ENCODE results near the gene DFFB.

Gene DFFB

DNA sequence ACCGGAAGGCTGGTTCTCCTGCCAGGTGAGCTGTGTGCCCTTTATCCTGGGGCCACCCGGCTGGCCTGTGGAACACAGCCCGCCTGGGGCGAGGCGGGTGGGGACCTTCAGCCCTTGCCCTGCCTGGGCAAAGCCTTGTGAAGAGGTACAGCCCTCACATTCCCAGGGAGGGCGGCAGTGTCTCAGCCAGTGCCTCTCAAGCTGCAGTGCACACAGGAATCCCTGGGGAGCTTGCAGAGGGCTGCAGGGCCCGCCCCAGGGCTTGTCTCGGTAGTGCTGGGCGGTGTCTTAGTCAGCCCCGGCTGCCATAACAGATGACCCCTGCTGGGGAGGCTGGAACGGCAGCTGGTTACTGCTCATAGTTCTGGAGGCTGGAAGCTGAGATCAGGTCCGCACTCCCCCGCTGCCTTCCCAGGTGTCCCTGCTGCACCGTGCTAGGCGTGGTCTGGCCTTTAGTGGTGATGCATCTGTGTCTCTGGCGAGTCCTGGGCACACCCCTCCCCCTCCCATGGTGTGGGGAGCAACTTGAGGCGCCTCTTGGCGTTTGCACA is 12.6 kb downstream of the DFFB start:
- peak; percentile 88 for DNase-seq (ENCODE audit: low read depth)
- TF ChIP-seq CTCF (conservative IDR thresholded peaks at IDR 0.05; ENCODE audit: low read depth, low read length): peak; percentile 59
- H3K4me3 ChIP-seq (ENCODE audit: low read depth, low read length): no peak overlapping the region

- no peak overlapping the region for H3K4me3 ChIP-seq (ENCODE audit: low read depth, low read length)
- no peak for TF ChIP-seq CTCF (conservative IDR thresholded peaks at IDR 0.05; ENCODE audit: low read depth, low read length)
- DNase-seq (ENCODE audit: low read depth): no peak
Measured at GRCh38 chr1:3871451-3871805, 14.2 kb downstream of the DFFB start.

DNA sequence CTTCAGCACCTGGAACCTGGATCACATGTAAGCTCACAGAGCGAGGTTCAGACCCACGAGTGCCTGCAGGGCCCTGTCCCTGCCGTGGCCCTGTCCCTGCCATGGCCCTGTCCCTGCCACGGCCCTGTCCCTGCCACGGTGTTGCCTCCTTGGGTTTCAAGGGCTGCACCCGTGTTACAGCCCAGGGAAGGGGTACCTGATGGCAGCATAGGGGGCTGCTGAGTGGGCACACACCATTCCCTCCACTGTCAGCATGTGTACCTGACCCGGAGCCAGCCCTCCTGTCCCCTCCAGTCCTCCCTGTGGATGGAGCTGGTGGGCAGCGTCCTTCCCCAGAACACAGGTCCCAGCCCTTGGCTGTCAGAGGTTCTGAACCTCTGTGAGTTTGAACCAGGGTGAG is 15.3 kb downstream of the DFFB start:
- no peak for TF ChIP-seq CTCF (conservative IDR thresholded peaks at IDR 0.05; ENCODE audit: low read depth, low read length)
- DNase-seq (ENCODE audit: low read depth): no peak
- no peak overlapping the region for H3K4me3 ChIP-seq (ENCODE audit: low read depth, low read length)

DNA sequence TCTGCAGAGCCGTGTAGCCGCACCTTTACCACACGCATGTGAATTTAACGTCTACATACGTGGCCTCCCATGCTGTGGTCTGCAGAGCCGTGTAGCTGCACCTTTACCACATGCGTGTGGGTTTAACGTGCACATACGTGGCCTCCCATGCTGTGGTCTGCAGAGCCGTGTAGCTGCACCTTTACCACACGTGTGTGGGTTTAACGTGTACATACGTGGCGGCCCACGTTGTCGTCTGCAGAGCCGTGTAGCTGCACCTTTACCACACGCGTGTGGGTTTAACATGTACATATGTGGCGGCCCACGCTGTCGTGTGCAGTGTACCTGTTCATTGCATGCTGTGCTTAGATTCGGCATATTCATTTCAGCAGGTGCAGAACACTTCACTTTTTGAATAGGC is 17.5 kb downstream of the DFFB start:
- no peak overlapping the region for H3K4me3 ChIP-seq (ENCODE audit: low read depth, low read length)
- no peak for TF ChIP-seq CTCF (conservative IDR thresholded peaks at IDR 0.05; ENCODE audit: low read depth, low read length)
- DNase-seq (ENCODE audit: low read depth): no peak

GRCh38 chr1:3876716-3877115 is 19.4 kb downstream of the DFFB start:
- H3K4me3 ChIP-seq (ENCODE audit: low read depth, low read length): no peak overlapping the region
- DNase-seq (ENCODE audit: low read depth): no peak
- no peak for TF ChIP-seq CTCF (conservative IDR thresholded peaks at IDR 0.05; ENCODE audit: low read depth, low read length)

GRCh38 chr1:3879099-3879498 is 21.8 kb downstream of the DFFB start:
- no peak overlapping the region for H3K4me3 ChIP-seq (ENCODE audit: low read depth, low read length)
- DNase-seq (ENCODE audit: low read depth): no peak
- no peak for TF ChIP-seq CTCF (conservative IDR thresholded peaks at IDR 0.05; ENCODE audit: low read depth, low read length)

- no peak for TF ChIP-seq CTCF (conservative IDR thresholded peaks at IDR 0.05; ENCODE audit: low read depth, low read length)
- no peak for DNase-seq (ENCODE audit: low read depth)
- H3K4me3 ChIP-seq (ENCODE audit: low read depth, low read length): no peak overlapping the region
Measured at GRCh38 chr1:3879787-3880428, 22.6 kb downstream of the DFFB start.

Data from choroid plexus epithelial cell (primary cell).